Keratinocyte (primary cell): ENCODE results near the gene BEST1. TPM values are rescaled to one million over a fixed set of nuclear protein-coding genes. Genes with fewer than 3 reads are reported as not detected.

Experiments
- DNase-seq: peaks from one replicate; pipeline ENCODE4 v3.0.0-alpha.2; 2011; ENCODE audit warnings: low read depth, missing footprints, low spot score
- FAIRE-seq: peaks from 2 replicates; lab custom pipeline; 2011; peaks lifted over from hg19 to GRCh38; lab: Jason Lieb, UNC
- H2AFZ ChIP-seq: 2 replicates; pipeline ENCODE4 v1.6.0; 2012; ENCODE audit warnings: low read length, control low read depth, inconsistent platforms; ENCODE audit not compliant: control insufficient read depth
- H3K27ac ChIP-seq: 2 replicates; pipeline ENCODE4 v1.5.1; 2011; ENCODE audit warnings: low read length; ENCODE audit not compliant: control insufficient read depth, insufficient read depth
- H3K27me3 ChIP-seq: 3 replicates; pipeline ENCODE4 v1.6.0; 2011; ENCODE audit warnings: low read length; ENCODE audit not compliant: control insufficient read depth, insufficient read depth; ENCODE audit errors: extremely low read depth
- H3K36me3 ChIP-seq, 2 experiments: 2 replicates in 1 of 2; 3 replicates in 1 of 2; pipeline ENCODE4 v1.5.1; 2011; ENCODE audit warnings: low read length in 2 of 2, mild to moderate bottlenecking in 1 of 2; ENCODE audit not compliant: control insufficient read depth in 2 of 2, insufficient read depth in 2 of 2; ENCODE audit errors: extremely low read depth in 1 of 2
- H3K4me1 ChIP-seq: 3 replicates; pipeline ENCODE4 v1.5.1; 2011; ENCODE audit warnings: low read length; ENCODE audit not compliant: control insufficient read depth, insufficient read depth; ENCODE audit errors: extremely low read depth
- H3K4me2 ChIP-seq: 3 replicates; pipeline ENCODE4 v1.6.0; 2011; ENCODE audit warnings: low read depth, low read length; ENCODE audit not compliant: control insufficient read depth, insufficient read depth; ENCODE audit errors: extremely low read depth
- H3K4me3 ChIP-seq, 3 experiments: fragments of 200-600 bp in 1 of 3; sonication (generic) in 1 of 3; 2 replicates in 2 of 3; 3 replicates in 1 of 3; pipeline ENCODE4 v1.5.1; 2011 to 2016; ENCODE audit warnings: low read length in 3 of 3, mild to moderate bottlenecking in 3 of 3, control low read depth in 2 of 3, inconsistent platforms in 1 of 3, low read depth in 1 of 3, mixed read lengths in 1 of 3, mixed run types in 1 of 3, moderate library complexity in 1 of 3; ENCODE audit not compliant: control insufficient read depth in 2 of 3, insufficient read depth in 2 of 3; ENCODE audit errors: extremely low read depth in 1 of 3
- H3K79me2 ChIP-seq: 2 replicates; pipeline ENCODE4 v1.6.0; 2012; ENCODE audit warnings: low read length; ENCODE audit not compliant: control insufficient read depth, insufficient read depth
- H3K9ac ChIP-seq: 3 replicates; pipeline ENCODE4 v1.6.0; 2011; ENCODE audit warnings: low read length; ENCODE audit not compliant: control insufficient read depth, insufficient read depth; ENCODE audit errors: extremely low read depth
- H3K9me1 ChIP-seq: 3 replicates; pipeline ENCODE4 v1.6.0; 2011; ENCODE audit warnings: low read length; ENCODE audit not compliant: control insufficient read depth, insufficient read depth; ENCODE audit errors: extremely low read depth
- H3K9me3 ChIP-seq: 2 replicates; pipeline ENCODE4 v1.5.1; 2012; ENCODE audit warnings: low read depth, low read length; ENCODE audit not compliant: control insufficient read depth
- H4K20me1 ChIP-seq: 3 replicates; pipeline ENCODE4 v1.6.0; 2011; ENCODE audit warnings: low read length; ENCODE audit not compliant: control insufficient read depth, insufficient read depth; ENCODE audit errors: extremely low read depth
- CTCF ChIP-seq, 3 experiments: IDR thresholded peaks in 1 of 3; conservative IDR thresholded peaks in 1 of 3; optimal IDR thresholded peaks in 1 of 3; 2 replicates in 2 of 3; 3 replicates in 1 of 3; pipeline versions ENCODE3 to v1.5.1; 2011; ENCODE audit warnings: low read length in 3 of 3, mild to moderate bottlenecking in 3 of 3, moderate library complexity in 2 of 3, control low read depth in 1 of 3, inconsistent platforms in 1 of 3; ENCODE audit not compliant: insufficient read depth in 2 of 3; ENCODE audit errors: extremely low read depth in 1 of 3
- EZH2 ChIP-seq: IDR thresholded peaks from one replicate; pipeline ENCODE4 v1.6.1; 2012; ENCODE audit warnings: inconsistent platforms, mild to moderate bottlenecking, low read length, moderate library complexity
- dilution Hi-C: fragments of 300-500 bp; cut with MboI; formaldehyde crosslinking; loops from one replicate; pipeline ENCODE4 v1.7.0; 2020; ENCODE audit warnings: low sequenced_read_pairs; ENCODE audit not compliant: extremely low pct_ligation_motif_present
- polyA plus RNA-seq, 5 experiments: library from polyadenylated mRNA; depleted of rRNA in 3 of 5; stranded (reverse) in 3 of 5; stranded (forward) in 1 of 5; unstranded in 1 of 5; fragments of >200 nt; gene quantifications; 1 replicate in 1 of 5; 2 replicates in 3 of 5; 3 replicates in 1 of 5; pipeline versions ENCODE4 v1.2.1 to v1.2.3, GENCODE V29; 2011 to 2012; ENCODE audit warnings: missing spikeins in 2 of 5, low read depth in 1 of 5, low replicate concordance in 1 of 5

BEST1 gene
- polyA plus RNA-seq, 1 donor (not counting 4 experiments of a cell fraction or from before 2014, with no cell fraction given), result 0.13 TPM

DNA sequence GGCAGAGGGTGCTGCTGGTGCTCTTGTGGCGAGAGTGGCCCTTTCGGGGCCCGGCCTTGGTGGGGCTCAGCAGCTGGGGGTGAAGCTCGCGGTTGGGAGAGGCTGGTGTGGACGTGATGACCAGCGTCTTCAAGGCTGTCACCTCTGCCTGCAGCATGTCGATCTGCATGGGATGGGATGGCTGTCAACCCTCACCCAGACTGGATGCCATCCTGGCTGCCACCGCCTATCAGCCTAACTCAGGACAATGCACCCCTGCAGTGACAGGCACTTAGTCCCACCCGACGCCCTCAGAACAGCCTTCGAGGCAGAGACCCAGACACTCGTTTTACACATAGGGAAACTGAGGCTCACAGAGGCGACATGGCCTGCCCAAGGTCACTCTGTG, 43.6 kb upstream of the BEST1 start:
- Histone ChIP-seq H3K9me1 (no peaks in the 10 kb centered on the region), H4K20me1 (peaks cover 3% of the 10 kb centered on the region), H3K79me2 (no peaks in the 10 kb centered on the region), H3K27me3 (peaks cover 6% of the 10 kb centered on the region), H3K4me1 (no peaks in the 10 kb centered on the region), H3K36me3 (no peaks in the 10 kb centered on the region), H3K9ac (no peak overlapping the region), H3K27ac (no peak overlapping the region), H3K4me3 (no peak overlapping the region), H3K4me2 (no peak overlapping the region), H3K9me3 (no peaks in the 10 kb centered on the region), H2AFZ (no peak overlapping the region)
- TF ChIP-seq EZH2 (no peak), CTCF (optimal IDR thresholded peaks at IDR 0.05 in 1 of 3, IDR thresholded peaks at IDR 0.05 in 1 of 3, conservative IDR thresholded peaks at IDR 0.05 in 1 of 3; ENCODE audit: extremely low read depth in 1 of 3, insufficient read depth in 2 of 3, low read length in 3 of 3) (no peak)
- FAIRE-seq (no peak), DNase-seq (no peak)
- dilution Hi-C loops, result loop anchor here (25.0 kb wide), 1 partner anchor 181 kb away; no protein-coding TSS in a partner anchor

DNA sequence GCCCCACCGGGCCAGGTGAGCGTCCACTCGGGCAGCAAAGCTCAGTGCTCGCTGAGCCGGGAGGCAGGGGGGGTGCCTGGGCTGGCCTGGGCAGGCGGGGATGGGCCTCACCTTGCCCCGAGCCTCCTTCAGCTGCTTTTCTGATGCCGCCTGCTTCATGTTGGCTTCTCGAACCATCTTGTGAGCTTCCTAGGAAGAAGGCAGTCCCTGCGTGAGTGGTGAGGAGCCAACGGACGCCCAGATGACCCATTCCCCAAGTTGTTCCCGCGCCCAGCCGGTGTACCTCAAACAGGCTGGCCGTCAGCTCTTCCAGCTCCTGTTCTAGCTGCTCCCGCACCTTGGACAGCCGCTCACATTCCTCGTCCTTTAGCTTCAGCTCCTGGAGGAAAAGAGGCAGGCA, 42.9 kb upstream of the BEST1 start:
- FAIRE-seq (no peak), DNase-seq (no peak)
- Histone ChIP-seq H3K9me3 (no peaks in the 10 kb centered on the region), H3K9ac (no peak overlapping the region), H3K27me3 (peaks cover 6% of the 10 kb centered on the region), H3K79me2 (no peaks in the 10 kb centered on the region), H4K20me1 (peaks cover 3% of the 10 kb centered on the region), H2AFZ (no peak overlapping the region), H3K36me3 (no peaks in the 10 kb centered on the region), H3K27ac (no peak overlapping the region), H3K9me1 (no peaks in the 10 kb centered on the region), H3K4me2 (no peak overlapping the region), H3K4me3 (no peak overlapping the region), H3K4me1 (no peaks in the 10 kb centered on the region)
- TF ChIP-seq EZH2, result no peak
- TF ChIP-seq CTCF (optimal IDR thresholded peaks at IDR 0.05 in 1 of 3, IDR thresholded peaks at IDR 0.05 in 1 of 3, conservative IDR thresholded peaks at IDR 0.05 in 1 of 3; ENCODE audit: extremely low read depth in 1 of 3, insufficient read depth in 2 of 3, low read length in 3 of 3), result no peak
- dilution Hi-C loops, result loop anchor here (25.0 kb wide), 1 partner anchor 180 kb away; no protein-coding TSS in a partner anchor
